Stimulated activated CD8-positive, alpha-beta memory T cell treated with anti-CD3 and anti-CD28 coated beads, Interleukin-7, amount 100 ng/mL, for 1 hour (primary cell): ENCODE data around the gene C4B.

Experiments
- DNase-seq, 2 donors: peaks; one replicate each; pipeline ENCODE4 v3.0.0-alpha.2; 2020; ENCODE audit warnings: low read depth in 2 of 2

The C4B gene

GRCh38 chr6:32081168-32081990 lies 66.8 kb downstream of the C4B start:
- DNase-seq, result no peak

DNA sequence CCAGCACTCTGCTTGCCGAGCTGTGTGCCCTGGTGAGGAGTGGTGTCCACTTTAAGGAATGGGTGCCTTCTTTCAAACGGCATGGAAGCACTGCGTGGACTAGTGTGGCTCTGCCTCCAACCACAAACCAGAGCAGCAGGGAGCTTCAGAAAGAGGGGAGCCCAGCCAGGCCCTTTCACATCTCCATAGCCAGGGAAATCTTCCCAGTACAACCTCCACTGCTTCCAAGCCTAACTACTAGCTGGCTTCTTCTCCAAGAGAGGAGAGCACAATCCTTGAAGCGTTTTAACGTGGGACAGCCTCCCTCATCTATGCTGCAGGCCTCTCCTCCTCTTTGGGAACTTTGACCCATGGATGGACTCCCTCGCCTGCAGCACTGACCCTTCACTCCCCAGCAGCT lies 67.9 kb downstream of the C4B start:
- DNase-seq, result no peak

DNA sequence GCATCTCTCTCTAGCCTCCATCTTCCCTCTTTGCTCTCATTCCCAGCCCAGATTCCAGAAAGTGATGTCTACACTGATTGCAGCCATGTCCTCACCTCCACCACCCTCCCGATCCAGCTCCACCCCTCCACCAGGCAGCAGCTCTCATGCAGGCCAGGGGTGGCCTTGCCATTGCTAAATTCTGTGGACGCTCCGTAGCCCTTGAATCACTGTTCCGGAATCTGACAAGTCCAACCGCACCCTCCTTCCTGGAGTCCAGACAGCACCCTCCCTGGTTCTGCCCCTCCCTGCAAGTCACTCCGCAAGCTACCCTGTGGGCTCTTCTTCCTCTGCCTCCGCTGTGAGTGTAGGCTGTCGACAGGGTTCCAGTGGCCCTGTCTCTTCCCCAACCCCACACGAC lies 68.3 kb downstream of the C4B start:
- DNase-seq, result no peak

DNA sequence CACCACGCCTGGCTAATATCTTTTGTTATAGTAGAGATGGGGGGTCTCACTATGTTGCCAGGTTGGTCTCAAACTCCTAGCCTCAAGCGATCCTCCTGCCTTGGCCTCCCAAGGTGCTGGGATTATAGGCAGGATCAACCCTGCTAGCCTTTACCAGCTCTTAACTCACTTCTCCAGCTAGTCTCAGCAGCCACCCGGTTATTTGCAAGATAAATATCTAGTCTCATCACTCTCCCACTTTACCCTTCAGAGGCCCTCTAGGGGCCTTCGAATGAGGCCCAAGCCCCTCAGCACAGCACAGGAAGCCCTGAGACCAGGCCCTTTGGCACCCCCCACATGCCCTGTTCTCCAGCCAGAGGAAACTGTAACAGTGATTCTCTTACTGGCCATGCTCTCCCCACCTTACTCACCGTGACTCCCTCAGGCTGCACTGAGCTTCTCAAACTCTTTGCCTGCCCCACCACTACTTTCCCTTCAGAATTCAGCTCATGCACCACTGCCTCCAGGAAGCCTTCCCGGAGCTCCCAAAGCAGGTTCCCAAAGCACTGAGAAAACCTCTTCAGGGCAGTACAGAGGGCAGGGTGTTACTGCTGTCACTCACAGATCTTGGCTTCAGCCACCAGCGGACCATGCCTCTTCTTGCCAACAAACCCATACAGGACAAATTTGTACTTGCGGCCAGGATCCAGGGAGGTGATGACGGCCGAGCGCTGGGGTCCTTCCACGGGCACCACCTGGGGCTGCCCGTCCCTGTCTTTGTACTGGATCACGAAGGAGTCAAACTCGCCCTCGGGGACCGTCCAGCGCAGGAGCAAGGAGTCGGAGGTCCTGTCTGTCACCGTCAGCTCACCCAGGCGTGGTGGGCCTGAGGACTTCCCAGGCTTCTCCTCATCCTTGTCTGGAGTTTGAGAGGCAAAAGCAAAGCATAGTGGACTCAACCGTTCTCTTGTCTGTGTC lies 69.5 kb downstream of the C4B start:
- no peak for DNase-seq

DNA sequence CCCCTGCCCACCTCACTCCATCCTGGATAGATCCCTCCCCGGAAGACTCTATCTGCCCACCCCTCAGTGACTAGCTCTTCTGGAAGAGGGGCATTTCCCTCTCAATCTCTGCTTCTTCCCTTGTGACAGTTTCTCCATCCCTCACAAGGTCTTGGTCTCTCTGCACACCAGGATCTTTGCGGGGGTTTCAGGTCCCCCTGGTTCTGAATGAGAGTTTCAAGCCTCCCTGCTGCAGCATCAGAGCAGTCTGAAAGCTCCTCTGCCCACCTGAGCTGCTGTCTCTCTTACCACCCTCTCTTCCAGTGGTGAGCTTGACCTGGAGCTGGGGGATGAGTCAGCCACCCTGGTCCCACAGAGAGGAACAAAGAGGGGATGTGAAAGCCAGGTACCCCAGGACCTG lies 70.2 kb downstream of the C4B start:
- DNase-seq, result no peak
